Measurements from ENCODE around the gene FABP3. TPM values are rescaled to one million over a fixed set of nuclear protein-coding genes. Genes with fewer than 3 reads are reported as not detected.

Gene FABP3
- total RNA-seq, 2 donors from 2014 or later = 3.0 to 3.4 TPM

DNA sequence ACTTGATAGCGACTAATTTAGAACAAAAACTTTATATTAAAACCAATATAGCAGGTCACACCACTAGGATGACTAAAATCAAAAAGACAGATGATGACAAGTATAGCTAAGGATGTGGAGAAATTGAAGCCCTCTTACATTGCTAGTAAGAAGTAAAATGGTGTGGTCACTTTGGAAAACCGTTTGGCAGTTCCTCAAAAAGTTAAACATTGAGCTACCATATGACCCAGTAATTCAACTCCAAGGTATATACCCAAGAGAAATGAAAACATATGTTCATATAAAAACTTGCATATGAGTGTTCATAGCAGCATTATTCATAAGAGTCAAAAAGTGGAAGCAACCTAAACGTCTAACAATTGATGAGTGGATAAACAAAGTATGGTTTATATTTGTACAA, 27.1 kb upstream of the FABP3 start:
- no peaks in the 10 kb centered on the region for H3K4me1 Mint-ChIP-seq
- Histone ChIP-seq H3K4me3 (ENCODE audit: low read length) (no peak overlapping the region), H3K9ac (ENCODE audit: extremely low read depth, low read length, poor library complexity, severe bottlenecking) (no peak overlapping the region), H3K27me3 (ENCODE audit: control insufficient read depth, insufficient read depth, low read length, poor library complexity, severe bottlenecking) (no peaks in the 10 kb centered on the region), H3K4me1 (ENCODE audit: control insufficient read depth, insufficient read depth, low read length) (no peaks in the 10 kb centered on the region), H3K27ac (ENCODE audit: low read depth, low read length) (no peak overlapping the region), H3K9me3 (ENCODE audit: control insufficient read depth, low read length) (no peaks in the 10 kb centered on the region), H3K36me3 (ENCODE audit: control insufficient read depth, insufficient read depth, low read length) (no peaks in the 10 kb centered on the region)
- WGBS, 2 experiments (ENCODE audit: insufficient coverage in 1 of 2, insufficient read length in 1 of 2) = 90 to 92% methylated on average over 1 to 2 of the region's 3 CpGs
- DNase-seq = no peak
- no peaks in the 10 kb centered on the region for H3K9me3 Mint-ChIP-seq
- no peak overlapping the region for H3K4me3 Mint-ChIP-seq
- no peak overlapping the region for H3K27ac Mint-ChIP-seq
- H3K36me3 Mint-ChIP-seq (ENCODE audit: low read depth) = no peaks in the 10 kb centered on the region
- TF ChIP-seq, protein P1, sequence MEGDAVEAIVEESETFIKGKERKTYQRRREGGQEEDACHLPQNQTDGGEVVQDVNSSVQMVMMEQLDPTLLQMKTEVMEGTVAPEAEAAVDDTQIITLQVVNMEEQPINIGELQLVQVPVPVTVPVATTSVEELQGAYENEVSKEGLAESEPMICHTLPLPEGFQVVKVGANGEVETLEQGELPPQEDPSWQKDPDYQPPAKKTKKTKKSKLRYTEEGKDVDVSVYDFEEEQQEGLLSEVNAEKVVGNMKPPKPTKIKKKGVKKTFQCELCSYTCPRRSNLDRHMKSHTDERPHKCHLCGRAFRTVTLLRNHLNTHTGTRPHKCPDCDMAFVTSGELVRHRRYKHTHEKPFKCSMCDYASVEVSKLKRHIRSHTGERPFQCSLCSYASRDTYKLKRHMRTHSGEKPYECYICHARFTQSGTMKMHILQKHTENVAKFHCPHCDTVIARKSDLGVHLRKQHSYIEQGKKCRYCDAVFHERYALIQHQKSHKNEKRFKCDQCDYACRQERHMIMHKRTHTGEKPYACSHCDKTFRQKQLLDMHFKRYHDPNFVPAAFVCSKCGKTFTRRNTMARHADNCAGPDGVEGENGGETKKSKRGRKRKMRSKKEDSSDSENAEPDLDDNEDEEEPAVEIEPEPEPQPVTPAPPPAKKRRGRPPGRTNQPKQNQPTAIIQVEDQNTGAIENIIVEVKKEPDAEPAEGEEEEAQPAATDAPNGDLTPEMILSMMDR (conservative IDR thresholded peaks at IDR 0.05) = no peak
- H3K27me3 Mint-ChIP-seq (ENCODE audit: insufficient read depth) = peaks cover 8% of the 10 kb centered on the region

DNA sequence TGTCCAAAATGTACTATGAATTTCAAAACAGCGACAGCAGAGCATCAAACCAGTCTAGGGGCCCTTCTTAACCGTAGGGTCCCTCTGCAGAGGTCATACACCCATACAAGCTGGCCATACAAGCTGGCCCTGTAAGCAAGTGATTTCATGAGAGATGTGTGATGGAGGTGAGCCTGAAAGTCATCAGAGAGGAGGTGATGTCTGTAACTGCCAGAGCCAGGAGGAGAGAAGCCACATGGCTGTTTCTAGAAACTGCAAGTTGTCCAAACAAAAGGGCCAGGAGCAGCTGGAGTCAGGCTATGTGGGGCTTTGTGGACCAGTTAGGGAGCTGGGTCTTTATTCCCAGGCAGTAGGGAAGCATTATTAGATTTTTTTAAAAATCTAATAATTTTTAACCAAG, 25.4 kb upstream of the FABP3 start:
- H3K9me3 Mint-ChIP-seq = no peaks in the 10 kb centered on the region
- no peaks in the 10 kb centered on the region for H3K36me3 Mint-ChIP-seq (ENCODE audit: low read depth)
- Histone ChIP-seq H3K9ac (ENCODE audit: extremely low read depth, low read length, poor library complexity, severe bottlenecking) (no peak overlapping the region), H3K4me3 (ENCODE audit: low read length) (no peak overlapping the region), H3K36me3 (ENCODE audit: control insufficient read depth, insufficient read depth, low read length) (no peaks in the 10 kb centered on the region), H3K9me3 (ENCODE audit: control insufficient read depth, low read length) (no peaks in the 10 kb centered on the region), H3K27ac (ENCODE audit: low read depth, low read length) (no peak overlapping the region), H3K27me3 (ENCODE audit: control insufficient read depth, insufficient read depth, low read length, poor library complexity, severe bottlenecking) (no peaks in the 10 kb centered on the region), H3K4me1 (ENCODE audit: control insufficient read depth, insufficient read depth, low read length) (no peaks in the 10 kb centered on the region)
- TF ChIP-seq, protein P1 (conservative IDR thresholded peaks at IDR 0.05) = no peak
- WGBS, 2 experiments (ENCODE audit: insufficient coverage in 1 of 2, insufficient read length in 1 of 2) = 90 to 99% methylated on average over 2 of the region's 2 CpGs
- peaks cover 10% of the 10 kb centered on the region for H3K27me3 Mint-ChIP-seq (ENCODE audit: insufficient read depth)
- no peak overlapping the region for H3K27ac Mint-ChIP-seq
- DNase-seq = no peak
- no peaks in the 10 kb centered on the region for H3K4me1 Mint-ChIP-seq
- no peak overlapping the region for H3K4me3 Mint-ChIP-seq

DNA sequence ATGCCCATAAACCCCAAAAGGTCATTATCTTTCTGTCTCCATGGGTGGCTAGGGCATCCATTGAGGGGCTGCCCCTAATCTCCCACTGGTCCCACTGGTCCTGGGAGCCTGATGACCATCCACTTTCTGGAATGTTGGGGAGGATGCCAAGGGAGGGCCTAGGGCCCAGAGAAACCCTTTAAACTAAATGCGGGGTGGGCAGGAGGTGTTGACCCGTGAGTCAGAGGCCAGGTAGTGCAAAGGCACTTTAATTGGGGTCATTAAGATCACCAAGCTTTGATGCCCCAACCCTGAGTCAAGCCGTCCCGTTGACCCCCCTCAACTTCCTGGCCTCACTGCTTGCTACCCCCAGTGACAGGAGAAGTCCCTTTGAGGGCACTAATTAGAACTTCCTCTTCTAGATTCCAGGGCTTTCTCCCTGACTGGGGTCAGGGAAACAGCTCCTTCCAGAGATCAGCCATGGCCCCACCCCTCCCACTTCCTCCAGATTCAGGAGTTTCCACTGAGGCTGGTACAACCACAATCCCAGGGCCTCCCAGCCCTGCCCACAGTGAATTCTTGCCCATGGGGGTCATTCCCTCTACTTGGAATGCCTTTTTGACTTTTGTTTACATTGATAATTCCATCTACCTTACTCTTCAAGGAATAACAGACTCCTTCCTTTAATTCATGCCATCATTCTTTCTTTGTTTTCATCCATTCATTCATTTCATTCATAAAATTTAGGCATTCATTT, 24.7 kb upstream of the FABP3 start:
- H3K36me3 Mint-ChIP-seq (ENCODE audit: low read depth) = no peaks in the 10 kb centered on the region

More for the DNA sequence above, 24.7 kb upstream of the FABP3 start:
- Histone ChIP-seq H3K27ac (ENCODE audit: low read depth, low read length) (no peak overlapping the region), H3K36me3 (ENCODE audit: control insufficient read depth, insufficient read depth, low read length) (no peaks in the 10 kb centered on the region), H3K9me3 (ENCODE audit: control insufficient read depth, low read length) (no peaks in the 10 kb centered on the region), H3K9ac (ENCODE audit: extremely low read depth, low read length, poor library complexity, severe bottlenecking) (no peak overlapping the region), H3K4me3 (ENCODE audit: low read length) (no peak overlapping the region), H3K4me1 (ENCODE audit: control insufficient read depth, insufficient read depth, low read length) (no peaks in the 10 kb centered on the region), H3K27me3 (ENCODE audit: control insufficient read depth, insufficient read depth, low read length, poor library complexity, severe bottlenecking) (no peaks in the 10 kb centered on the region)
- TF ChIP-seq, protein P1 (conservative IDR thresholded peaks at IDR 0.05) = no peak
- WGBS, 2 experiments (ENCODE audit: insufficient coverage in 1 of 2, insufficient read length in 1 of 2) = 85 to 90% methylated on average over 4 of the region's 4 CpGs
- H3K27me3 Mint-ChIP-seq (ENCODE audit: insufficient read depth) = peaks cover 10% of the 10 kb centered on the region
- H3K27ac Mint-ChIP-seq = no peak overlapping the region
- no peak for DNase-seq
- H3K9me3 Mint-ChIP-seq = no peaks in the 10 kb centered on the region
- no peak overlapping the region for H3K4me3 Mint-ChIP-seq
- H3K4me1 Mint-ChIP-seq = no peaks in the 10 kb centered on the region

Measured in endodermal cell (in vitro differentiated cells).